NCI-H510A treated with DMSO at 0.1 percent for 48 hours (cell line): Measurements from ENCODE around the gene TFG.

Experiments used
- DNase-seq: peaks from one replicate; lab custom pipeline; 2025; lab: John Stamatoyannopoulos, UW

TFG gene

DNA sequence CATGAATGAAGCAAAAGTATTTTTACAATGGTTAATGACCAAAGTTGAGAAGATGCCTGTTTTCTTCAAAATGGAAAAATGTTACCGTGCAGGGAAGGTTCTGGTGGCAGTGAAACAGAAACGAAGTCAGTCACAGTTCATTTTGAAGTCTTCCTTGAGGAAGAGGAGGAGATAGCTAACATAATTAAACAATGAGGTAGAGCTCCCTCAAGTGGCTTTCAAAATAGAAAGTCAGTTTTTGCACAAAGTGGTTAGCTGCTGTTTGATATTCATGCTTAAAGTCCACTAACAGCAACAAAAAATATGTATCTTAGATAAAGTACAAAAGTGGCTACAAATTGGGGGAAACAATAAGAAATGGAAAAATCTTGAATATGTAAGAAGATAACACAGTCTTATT lies 87.3 kb downstream of the TFG start:
- DNase-seq, result no peak

DNA sequence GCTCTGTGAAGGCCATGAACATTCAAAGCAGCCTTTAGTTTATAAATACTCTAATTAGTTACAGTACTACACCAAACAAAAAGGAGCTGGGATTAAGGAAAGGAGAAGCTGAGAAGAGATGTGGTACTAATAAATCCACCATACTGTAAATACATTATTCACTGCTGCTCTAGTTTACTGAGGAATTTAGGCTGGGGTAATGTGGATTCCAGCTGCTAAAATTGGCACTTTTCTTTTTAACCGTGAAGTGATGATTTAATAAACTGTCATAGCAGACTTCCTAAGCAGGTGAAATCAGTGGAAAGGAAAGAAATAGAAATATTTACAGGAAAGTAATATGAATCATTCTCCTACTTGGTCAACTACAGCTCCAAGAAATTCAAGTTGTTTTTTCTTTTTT lies 88.7 kb downstream of the TFG start:
- DNase-seq, result no peak
